Subcutaneous adipose tissue (tissue), 4 donors: Measurements from ENCODE around the gene FOXO1. TPM values are rescaled to one million over a fixed set of nuclear protein-coding genes. Genes with fewer than 3 reads are reported as not detected.

Source experiments
- total RNA-seq, 4 donors: library from RNA; depleted of rRNA; stranded (reverse); fragments of >200 nt; gene quantifications; one replicate each; pipeline ENCODE4 v1.1.0, GENCODE V29; 2016
- TF ChIP-seq, protein P1 (sequence below): fragments of 450-650 bp; IDR thresholded peaks from one replicate; pipeline ENCODE4 v1.5.1; 2016; ENCODE audit warnings: low read depth, mild to moderate bottlenecking, control low read depth, antibody characterized with exemption, moderate library complexity

FOXO1 gene
- total RNA-seq, 4 donors from 2014 or later = 93.0 to 198 (median 134) TPM

- TF ChIP-seq, protein P1, sequence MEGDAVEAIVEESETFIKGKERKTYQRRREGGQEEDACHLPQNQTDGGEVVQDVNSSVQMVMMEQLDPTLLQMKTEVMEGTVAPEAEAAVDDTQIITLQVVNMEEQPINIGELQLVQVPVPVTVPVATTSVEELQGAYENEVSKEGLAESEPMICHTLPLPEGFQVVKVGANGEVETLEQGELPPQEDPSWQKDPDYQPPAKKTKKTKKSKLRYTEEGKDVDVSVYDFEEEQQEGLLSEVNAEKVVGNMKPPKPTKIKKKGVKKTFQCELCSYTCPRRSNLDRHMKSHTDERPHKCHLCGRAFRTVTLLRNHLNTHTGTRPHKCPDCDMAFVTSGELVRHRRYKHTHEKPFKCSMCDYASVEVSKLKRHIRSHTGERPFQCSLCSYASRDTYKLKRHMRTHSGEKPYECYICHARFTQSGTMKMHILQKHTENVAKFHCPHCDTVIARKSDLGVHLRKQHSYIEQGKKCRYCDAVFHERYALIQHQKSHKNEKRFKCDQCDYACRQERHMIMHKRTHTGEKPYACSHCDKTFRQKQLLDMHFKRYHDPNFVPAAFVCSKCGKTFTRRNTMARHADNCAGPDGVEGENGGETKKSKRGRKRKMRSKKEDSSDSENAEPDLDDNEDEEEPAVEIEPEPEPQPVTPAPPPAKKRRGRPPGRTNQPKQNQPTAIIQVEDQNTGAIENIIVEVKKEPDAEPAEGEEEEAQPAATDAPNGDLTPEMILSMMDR = no peak
These were observed 82.7 kb downstream of the FOXO1 start for GRCh38 chr13:40583738-40584137.

GRCh38 chr13:40582531-40582930 is 83.9 kb downstream of the FOXO1 start:
- TF ChIP-seq, protein P1 = no peak

DNA sequence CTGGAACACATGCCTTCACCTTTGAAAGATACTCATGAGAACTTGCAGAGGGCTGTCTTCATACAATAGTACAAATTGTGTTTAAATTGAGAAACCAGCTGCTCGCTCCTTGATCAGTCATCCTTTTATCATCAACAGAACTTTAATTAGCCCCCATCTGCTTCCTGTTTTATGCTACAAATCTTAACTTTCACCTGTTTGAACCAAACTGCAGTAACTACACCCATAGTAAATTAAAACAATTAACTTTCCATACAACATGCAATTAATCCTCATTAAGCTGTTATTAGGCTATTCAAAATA is 85.2 kb downstream of the FOXO1 start:
- TF ChIP-seq, protein P1 = no peak

- TF ChIP-seq, protein P1 = no peak
These were observed 85.7 kb downstream of the FOXO1 start for GRCh38 chr13:40580566-40581276.

GRCh38 chr13:40579535-40579934 is 86.9 kb downstream of the FOXO1 start:
- TF ChIP-seq, protein P1 = no peak

DNA sequence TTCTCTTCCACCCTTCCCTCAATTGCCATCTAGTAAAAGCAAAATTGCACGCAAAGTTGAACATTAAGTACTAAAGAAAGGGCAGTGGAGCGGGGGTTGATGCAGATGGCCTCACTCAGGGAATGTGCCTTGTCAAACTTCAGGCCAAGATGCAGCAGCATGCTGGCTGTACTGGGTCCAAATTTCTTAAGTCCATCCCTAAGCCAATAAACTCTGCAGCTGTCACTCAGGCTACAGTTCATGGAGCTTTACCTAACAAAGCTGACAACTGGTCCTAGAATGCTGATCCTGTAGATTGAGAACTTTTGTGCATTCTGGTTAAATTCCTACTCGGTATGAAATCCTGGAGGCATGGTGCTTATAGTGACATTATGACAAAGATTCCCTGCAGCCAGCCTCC is 88.4 kb downstream of the FOXO1 start:
- TF ChIP-seq, protein P1 = no peak

DNA sequence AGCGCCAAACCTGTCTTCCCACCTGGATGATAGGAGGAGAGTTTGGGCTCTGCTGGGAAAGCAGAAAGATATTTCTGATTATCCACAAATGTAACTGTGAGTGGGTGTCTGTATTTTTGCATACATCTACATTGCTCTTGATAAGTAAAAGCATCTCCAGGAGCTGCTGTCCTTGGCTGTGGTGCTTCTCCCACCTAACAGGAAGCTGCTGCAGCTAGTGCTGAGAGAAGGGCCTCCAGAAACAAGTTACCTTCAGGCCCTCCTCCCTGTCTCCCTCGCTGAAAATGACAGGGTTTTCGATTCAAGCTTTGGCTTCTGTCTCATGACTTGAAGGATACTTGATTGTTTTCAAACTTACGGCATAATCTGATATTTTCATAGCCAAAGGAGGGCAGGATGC is 90.1 kb downstream of the FOXO1 start:
- TF ChIP-seq, protein P1 = no peak
